GM08714 (cell line): ENCODE results near the gene TASP1.
"Not testable (repeated sequence)": the region's sequence is repeated elsewhere in the genome, so short reads cannot be mapped to it uniquely, and the experiment has no call there.

Experiments used
- H3K4me3 ChIP-seq: fragments of 200-500 bp; sonication (Bioruptor generic); 2 replicates; pipeline ENCODE4 v1.5.1; 2014; ENCODE audit warnings: mild to moderate bottlenecking, low read length, inconsistent platforms
- ZNF274 ChIP-seq: IDR thresholded peaks from 2 replicates; pipeline ENCODE4 v1.6.1; 2012; ENCODE audit warnings: mild to moderate bottlenecking, low read depth, low read length

Gene TASP1

GRCh38 chr20:13613917-13614316 is 24.8 kb downstream of the TASP1 start:
- no peak overlapping the region for H3K4me3 ChIP-seq
- TF ChIP-seq ZNF274: no peak

GRCh38 chr20:13611611-13612125 is 27.1 kb downstream of the TASP1 start:
- TF ChIP-seq ZNF274: no peak
- no peak overlapping the region for H3K4me3 ChIP-seq

GRCh38 chr20:13610184-13610583 is 28.5 kb downstream of the TASP1 start:
- H3K4me3 ChIP-seq: no peak overlapping the region
- no peak for TF ChIP-seq ZNF274

GRCh38 chr20:13608066-13608465 is 30.7 kb downstream of the TASP1 start:
- no peak overlapping the region for H3K4me3 ChIP-seq
- no peak for TF ChIP-seq ZNF274

- not testable (repeated sequence) for H3K4me3 ChIP-seq
These were observed 45.3 kb downstream of the TASP1 start for GRCh38 chr20:13593423-13593822.

- no peak for TF ChIP-seq ZNF274
- H3K4me3 ChIP-seq: no peak overlapping the region
These were observed 50.7 kb downstream of the TASP1 start for GRCh38 chr20:13588049-13588448.

GRCh38 chr20:13587370-13587769 is 51.4 kb downstream of the TASP1 start:
- H3K4me3 ChIP-seq: no peak overlapping the region
- TF ChIP-seq ZNF274: no peak

- TF ChIP-seq ZNF274: no peak
- no peak overlapping the region for H3K4me3 ChIP-seq
These were observed 52.6 kb downstream of the TASP1 start for GRCh38 chr20:13586133-13586532.

- no peak overlapping the region for H3K4me3 ChIP-seq
- no peak for TF ChIP-seq ZNF274
These were observed 57.3 kb downstream of the TASP1 start for GRCh38 chr20:13581451-13581850.

GRCh38 chr20:13580707-13581106 is 58.0 kb downstream of the TASP1 start:
- no peak overlapping the region for H3K4me3 ChIP-seq
- TF ChIP-seq ZNF274: no peak

- H3K4me3 ChIP-seq: no peak overlapping the region
- TF ChIP-seq ZNF274: no peak
These were observed 64.7 kb downstream of the TASP1 start for GRCh38 chr20:13574071-13574470.

GRCh38 chr20:13571662-13572061 is 67.1 kb downstream of the TASP1 start:
- H3K4me3 ChIP-seq: no peak overlapping the region
- no peak for TF ChIP-seq ZNF274

- H3K4me3 ChIP-seq: no peak overlapping the region
- TF ChIP-seq ZNF274: no peak
These were observed 71.1 kb downstream of the TASP1 start for GRCh38 chr20:13567663-13568062.

- TF ChIP-seq ZNF274: no peak
- H3K4me3 ChIP-seq: no peak overlapping the region
These were observed 74.9 kb downstream of the TASP1 start for GRCh38 chr20:13563854-13564253.

- TF ChIP-seq ZNF274: no peak
- H3K4me3 ChIP-seq: no peak overlapping the region
These were observed 84.0 kb downstream of the TASP1 start for GRCh38 chr20:13554706-13555105.

GRCh38 chr20:13554076-13554475 is 84.7 kb downstream of the TASP1 start:
- TF ChIP-seq ZNF274: no peak
- no peak overlapping the region for H3K4me3 ChIP-seq
